DMS53 treated with DMSO at 0.1 percent for 48 hours (cell line): ENCODE data around the gene THOC6.

Experiments
- DNase-seq: peaks from one replicate; lab custom pipeline; 2025; ENCODE audit not compliant: unreplicated experiment; lab: John Stamatoyannopoulos, UW

THOC6 gene

GRCh38 chr16:3029491-3030221, 5.8 kb downstream of the THOC6 start:
- no peak for DNase-seq

GRCh38 chr16:3030222-3031212, 6.7 kb downstream of the THOC6 start:
- DNase-seq: no peak

- DNase-seq: no peak
Measured at GRCh38 chr16:3032624-3033023, 8.8 kb downstream of the THOC6 start.

- DNase-seq: no peak
Measured at GRCh38 chr16:3035289-3035971, 11.6 kb downstream of the THOC6 start.

- DNase-seq: no peak
Measured at GRCh38 chr16:3035972-3036725, 12.3 kb downstream of the THOC6 start.

- DNase-seq: peak; percentile 7
Measured at GRCh38 chr16:3036726-3037315, 13.0 kb downstream of the THOC6 start, which contains the start of gene BICDL2. Gene BICDL2, minus strand, starts transcription at chr16:3036944. Its CDS starts 1,448 bp downstream, at chr16:3035496.

- no peak for DNase-seq
Measured at GRCh38 chr16:3038256-3038655, 14.4 kb downstream of the THOC6 start.

GRCh38 chr16:3038896-3039295, 15.1 kb downstream of the THOC6 start:
- DNase-seq: no peak

GRCh38 chr16:3042376-3042775, 18.5 kb downstream of the THOC6 start:
- DNase-seq: no peak

- no peak for DNase-seq
Measured at GRCh38 chr16:3044708-3045107, 20.9 kb downstream of the THOC6 start.

- no peak for DNase-seq
Measured at GRCh38 chr16:3045758-3046640, 22.2 kb downstream of the THOC6 start, which contains the start of gene MMP25. Gene MMP25, plus strand, starts transcription at chr16:3046561. Its CDS starts 357 bp downstream, at chr16:3046918.

- DNase-seq: no peak
Measured at GRCh38 chr16:3046641-3047386, 23.0 kb downstream of the THOC6 start.

GRCh38 chr16:3047387-3047720, 23.5 kb downstream of the THOC6 start:
- DNase-seq: no peak

- no peak for DNase-seq
Measured at GRCh38 chr16:3049921-3050481, 26.2 kb downstream of the THOC6 start.

- no peak for DNase-seq
Measured at GRCh38 chr16:3050487-3050886, 26.7 kb downstream of the THOC6 start.

GRCh38 chr16:3051009-3051408, 27.2 kb downstream of the THOC6 start:
- no peak for DNase-seq

GRCh38 chr16:3051494-3051893, 27.7 kb downstream of the THOC6 start:
- DNase-seq: no peak
